Right ventricle myocardium inferior (tissue), 1 donor: ENCODE results near the gene SH3GL2. TPM values are rescaled to one million over a fixed set of nuclear protein-coding genes. Genes with fewer than 3 reads are reported as not detected.

ENCODE experiments used
- ATAC-seq: fragments of 200-7000 bp; cut with Tn5 transposase; one replicate; pipeline ENCODE4 v1.9.1; 2020; ENCODE audit warnings: mild to moderate bottlenecking, moderate library complexity
- DNase-seq: peaks from one replicate; pipeline ENCODE4 v3.0.0; 2021; ENCODE audit errors: missing footprints
- intact Hi-C: fragments of 100-400 bp; cut with DNase I; formaldehyde crosslinking; loops from one replicate; pipeline ENCODE4 v1.11.0; 2022
- total RNA-seq: library from RNA; stranded (reverse); fragmentation: NEBNext Ultra II Directional; extraction: Animal tissue kit (Norgen Biotek cat#: 25700); gene quantifications from one replicate; pipeline ENCODE4 v1.2.1, GENCODE V29; 2021
- donor health status: DM: no; HTN: yes; CAD: no; lungs with severe emphysema.

Gene SH3GL2
- total RNA-seq, 1 donor from 2014 or later: 0.51 TPM

GRCh38 chr9:17783227-17783626 is 204.4 kb downstream of the SH3GL2 start:
- intact Hi-C loops: no loop called here
- no peak for DNase-seq
- ATAC-seq: no peak

- no peak for ATAC-seq
- no peak for DNase-seq
- intact Hi-C loops: no loop called here
Observed at GRCh38 chr9:17789316-17789715, 210.4 kb downstream of the SH3GL2 start.

- ATAC-seq: no peak
- intact Hi-C loops: no loop called here
- no peak for DNase-seq
Observed at GRCh38 chr9:17793713-17794622, 215.1 kb downstream of the SH3GL2 start.

GRCh38 chr9:17795744-17796143 is 216.9 kb downstream of the SH3GL2 start:
- intact Hi-C loops: no loop called here
- DNase-seq (no peak), ATAC-seq (no peak)

- DNase-seq (no peak), ATAC-seq (no peak)
- intact Hi-C loops: no loop called here
Observed at GRCh38 chr9:17799369-17799768, 220.5 kb downstream of the SH3GL2 start.

GRCh38 chr9:17800418-17800817 is 221.6 kb downstream of the SH3GL2 start:
- DNase-seq (no peak), ATAC-seq (no peak)
- intact Hi-C loops: no loop called here

- intact Hi-C loops: loop anchor here (2.0 kb wide), 1 partner anchor 272 kb away; no protein-coding TSS in a partner anchor
- ATAC-seq (no peak), DNase-seq (no peak)
Observed at GRCh38 chr9:17802249-17802857, 223.5 kb downstream of the SH3GL2 start.

GRCh38 chr9:17807613-17808282 is 228.9 kb downstream of the SH3GL2 start:
- no peak for DNase-seq
- ATAC-seq: no peak
- intact Hi-C loops: no loop called here

- no peak for ATAC-seq
- intact Hi-C loops: loop anchor here (2.0 to 5.0 kb wide), 3 partner anchors 332 to 1217 kb away; no protein-coding TSS in a partner anchor
- DNase-seq: no peak
Observed at GRCh38 chr9:17810317-17810716, 231.5 kb downstream of the SH3GL2 start.

- intact Hi-C loops: loop anchor here (2.0 to 5.0 kb wide), 3 partner anchors 331 to 1216 kb away; no protein-coding TSS in a partner anchor
- no peak for DNase-seq
- no peak for ATAC-seq
Observed at GRCh38 chr9:17810728-17811571, 232.1 kb downstream of the SH3GL2 start.

- DNase-seq (no peak), ATAC-seq (no peak)
- intact Hi-C loops: loop anchor here (5.0 kb wide), 2 partner anchors 329 to 1214 kb away; no protein-coding TSS in a partner anchor
Observed at GRCh38 chr9:17813798-17814197, 234.9 kb downstream of the SH3GL2 start.

GRCh38 chr9:17816431-17817027 is 237.7 kb downstream of the SH3GL2 start:
- intact Hi-C loops: no loop called here
- DNase-seq: no peak
- ATAC-seq: no peak

- intact Hi-C loops: loop anchor here (10.0 kb wide), 1 partner anchor 251 kb away; no protein-coding TSS in a partner anchor
- ATAC-seq (peak; percentile 68), DNase-seq (no peak)
Observed at GRCh38 chr9:17824191-17824590, 245.3 kb downstream of the SH3GL2 start.

GRCh38 chr9:17824616-17825264 is 245.9 kb downstream of the SH3GL2 start:
- intact Hi-C loops: loop anchor here (10.0 kb wide), 1 partner anchor 250 kb away; no protein-coding TSS in a partner anchor

GRCh38 chr9:17825265-17825659 is 246.4 kb downstream of the SH3GL2 start:
- intact Hi-C loops: loop anchor here (10.0 kb wide), 1 partner anchor 250 kb away; no protein-coding TSS in a partner anchor
- ATAC-seq (no peak), DNase-seq (no peak)

More at GRCh38 chr9:17824616-17825264, 245.9 kb downstream of the SH3GL2 start:
- DNase-seq (no peak), ATAC-seq (peak; percentile 86)

- intact Hi-C loops: loop anchor here (10.0 kb wide), 1 partner anchor 246 kb away; no protein-coding TSS in a partner anchor
- ATAC-seq: no peak
- DNase-seq: no peak
Observed at GRCh38 chr9:17829064-17829463, 250.2 kb downstream of the SH3GL2 start.

GRCh38 chr9:17829812-17830385 is 251.0 kb downstream of the SH3GL2 start:
- DNase-seq (no peak), ATAC-seq (peak; percentile 16)
- intact Hi-C loops: loop anchor here (10.0 kb wide), 1 partner anchor 245 kb away; no protein-coding TSS in a partner anchor
